SKM-1 (cell line): ENCODE results near the gene FANCG.

ENCODE experiments used
- DNase-seq: peaks from one replicate; lab custom pipeline; 2025; ENCODE audit not compliant: unreplicated experiment; lab: John Stamatoyannopoulos, UW

Gene FANCG

DNA sequence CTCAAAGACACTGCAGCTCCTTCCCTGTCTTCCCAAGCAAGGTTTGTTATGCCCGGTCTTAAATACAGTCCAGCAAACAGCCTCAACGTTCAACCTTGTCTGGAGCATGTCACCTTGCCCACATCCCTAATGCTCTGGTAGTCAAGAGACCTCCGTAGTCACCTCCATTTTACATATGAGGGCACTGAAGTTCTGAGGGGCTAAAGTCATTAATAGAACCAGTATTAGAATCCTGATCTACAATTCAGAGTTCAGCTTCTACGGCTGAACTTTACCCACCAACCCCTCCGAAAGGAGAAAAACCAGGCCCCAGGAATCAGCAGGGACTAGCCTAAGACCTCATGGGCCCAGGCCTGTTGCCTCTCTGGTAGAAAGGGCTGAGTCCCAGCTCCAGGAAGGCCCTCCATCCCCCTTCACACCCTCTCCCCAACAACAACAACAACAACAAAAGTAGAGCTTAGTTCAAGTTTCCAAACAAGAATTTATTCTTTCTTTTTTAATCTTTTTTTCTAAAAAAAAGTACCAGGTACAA is 24.0 kb upstream of the FANCG start:
- no peak for DNase-seq

- DNase-seq: peak; percentile 94
Observed at GRCh38 chr9:35102769-35103659, 23.3 kb upstream of the FANCG start, which contains the start of gene STOML2. Gene STOML2 (minus strand): TSS chr9:35103131. CDS start chr9:35103094, 37 bp downstream.

GRCh38 chr9:35102465-35102768 is 22.7 kb upstream of the FANCG start:
- no peak for DNase-seq

- no peak for DNase-seq
Observed at GRCh38 chr9:35097573-35097972, 17.8 kb upstream of the FANCG start.

DNA sequence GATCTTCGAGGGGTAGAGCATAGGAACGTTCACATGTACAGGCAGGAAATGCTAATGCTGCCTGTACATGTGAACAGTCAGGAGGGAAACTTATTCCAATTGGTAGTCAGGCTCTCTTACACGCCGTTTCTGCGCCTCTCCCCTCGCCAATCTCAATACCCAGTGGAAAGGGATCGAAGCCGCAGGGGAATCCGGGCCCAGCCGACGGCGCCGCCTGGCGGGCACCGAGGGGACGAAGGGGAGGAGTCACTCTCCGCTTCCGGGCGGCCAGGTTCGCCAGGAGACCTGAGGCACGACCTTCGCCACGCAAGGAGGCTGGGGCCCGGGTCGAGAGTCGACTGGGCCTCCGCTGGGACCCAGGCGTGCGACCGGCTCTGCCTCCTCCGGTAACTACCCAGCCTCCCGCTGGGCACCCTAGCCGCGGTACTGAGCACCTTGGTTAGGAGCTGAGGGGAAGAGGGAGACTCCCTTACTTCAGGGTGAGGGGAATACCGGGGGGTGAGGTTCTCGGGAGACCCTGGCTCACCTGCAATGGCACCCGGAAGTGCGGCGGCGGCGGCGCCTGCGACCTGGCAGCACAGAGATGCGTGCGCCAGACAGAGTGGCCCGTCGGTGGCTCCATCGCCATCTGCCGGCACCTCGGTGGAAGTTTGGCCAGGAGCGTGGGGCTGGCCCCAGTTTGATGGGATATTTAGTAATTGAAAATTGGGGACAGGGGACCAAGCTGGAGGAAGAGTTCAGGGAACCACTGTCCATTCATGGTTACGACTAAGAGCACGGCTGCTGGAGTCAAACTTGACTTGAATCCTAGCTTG is 16.5 kb upstream of the FANCG start, which contains the start of gene PIGO:
TSS of gene PIGO (minus strand) at position 557 of the 815 bp plus-strand sequence. CDS start 1,026 bp downstream, outside the sequence.
- peak; percentile 69 for DNase-seq

- DNase-seq: no peak
Observed at GRCh38 chr9:35091536-35091935, 11.8 kb upstream of the FANCG start.

- DNase-seq: no peak
Observed at GRCh38 chr9:35089434-35089833, 9.7 kb upstream of the FANCG start.

DNA sequence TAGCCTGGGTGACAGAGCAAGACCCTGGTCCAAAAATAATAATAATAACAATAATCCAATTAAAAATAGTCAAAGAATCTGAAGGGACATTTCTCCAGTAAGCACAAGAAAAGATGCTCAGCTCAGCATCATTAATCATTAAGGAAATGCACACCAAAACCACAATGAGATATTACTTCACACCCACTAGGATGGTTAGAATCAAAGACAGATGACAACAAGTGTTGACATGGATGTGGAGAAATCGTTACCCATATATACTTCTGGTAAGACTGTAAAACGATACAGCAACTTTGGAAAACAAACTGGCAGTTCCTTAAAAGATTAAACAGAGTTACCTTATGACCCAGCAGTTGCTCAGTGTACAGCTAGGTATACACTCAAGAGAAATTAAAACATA is 5.3 kb upstream of the FANCG start:
- no peak for DNase-seq

- DNase-seq: no peak
Observed at GRCh38 chr9:35079041-35079425, 709 bp downstream of the FANCG start.

DNA sequence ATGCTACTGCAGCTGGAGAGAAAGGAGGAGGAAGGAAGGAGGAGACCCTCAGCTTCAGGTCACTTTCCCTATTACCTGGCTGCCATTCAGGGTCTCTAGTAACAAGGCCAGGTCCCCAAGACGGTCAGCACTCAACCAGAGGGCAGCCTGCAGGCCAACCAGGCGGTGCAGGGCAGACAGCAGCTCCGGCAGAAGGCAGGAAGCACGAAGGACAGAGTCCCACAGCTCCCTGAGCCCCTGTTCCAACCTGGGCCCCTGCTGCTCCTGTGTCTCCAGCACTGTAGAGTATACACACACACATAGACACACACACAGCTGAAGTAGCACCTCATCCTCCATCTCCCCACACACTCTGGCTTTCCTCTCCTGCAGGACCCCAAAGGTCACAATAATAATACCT is 1.7 kb downstream of the FANCG start:
- no peak for DNase-seq

DNA sequence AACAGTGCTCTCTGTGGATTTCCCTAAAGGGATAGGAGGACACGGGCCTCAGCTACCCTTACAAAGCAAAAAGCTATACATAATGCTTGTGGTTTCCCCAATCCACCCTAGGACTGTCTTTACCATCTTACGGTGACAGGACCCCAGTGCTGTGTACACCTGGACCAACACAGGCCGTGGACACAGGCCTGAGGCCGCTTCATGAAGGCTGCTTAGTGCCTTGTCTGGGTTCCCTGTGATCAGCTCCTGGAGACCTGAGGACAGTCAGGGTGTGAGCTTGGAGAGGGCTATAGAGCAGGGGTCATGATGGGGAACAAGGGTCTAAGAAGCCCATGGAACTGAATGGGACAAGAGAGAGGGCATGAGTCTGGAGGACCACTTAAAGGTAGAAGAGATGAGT is 2.9 kb downstream of the FANCG start:
- no peak for DNase-seq

GRCh38 chr9:35075358-35075757 is 4.4 kb downstream of the FANCG start:
- no peak for DNase-seq

- no peak for DNase-seq
Observed at GRCh38 chr9:35074791-35075190, 5.0 kb downstream of the FANCG start.

DNA sequence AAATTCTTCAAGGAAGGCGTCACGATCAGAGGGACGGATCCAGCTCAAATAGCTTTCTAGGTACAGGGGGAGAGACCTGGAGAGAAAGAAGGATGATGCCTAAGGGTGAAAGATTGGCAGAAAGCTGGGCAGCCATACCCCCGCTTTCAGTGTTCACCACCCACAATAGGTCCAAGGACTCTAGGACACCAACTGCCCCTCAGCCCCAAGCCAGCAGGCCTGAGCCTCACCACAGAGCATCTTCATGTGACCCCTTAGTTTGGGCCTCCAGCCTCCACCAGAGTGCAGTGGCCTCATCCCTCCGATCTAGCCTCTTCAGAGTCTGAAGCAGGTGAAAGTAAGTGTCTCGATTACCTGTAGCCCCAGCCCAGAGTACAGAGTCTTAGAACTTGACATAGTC is 5.6 kb downstream of the FANCG start:
- DNase-seq: no peak

DNA sequence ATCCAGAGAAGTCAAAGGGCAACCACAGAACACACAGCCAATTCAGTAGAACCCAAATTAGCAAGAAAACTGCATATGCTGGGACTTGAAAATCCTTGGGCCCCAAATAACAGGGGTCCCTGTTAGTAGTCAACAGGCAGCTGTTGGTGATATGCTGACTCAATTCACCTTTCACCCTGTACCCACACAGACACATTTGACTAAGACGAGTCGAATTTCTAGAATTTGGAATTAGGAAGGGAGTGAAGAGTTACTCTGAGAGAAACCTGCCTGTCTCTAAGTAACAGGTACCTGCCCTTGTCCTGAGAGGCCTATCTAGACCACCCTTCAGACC is 6.5 kb downstream of the FANCG start:
- no peak for DNase-seq

DNA sequence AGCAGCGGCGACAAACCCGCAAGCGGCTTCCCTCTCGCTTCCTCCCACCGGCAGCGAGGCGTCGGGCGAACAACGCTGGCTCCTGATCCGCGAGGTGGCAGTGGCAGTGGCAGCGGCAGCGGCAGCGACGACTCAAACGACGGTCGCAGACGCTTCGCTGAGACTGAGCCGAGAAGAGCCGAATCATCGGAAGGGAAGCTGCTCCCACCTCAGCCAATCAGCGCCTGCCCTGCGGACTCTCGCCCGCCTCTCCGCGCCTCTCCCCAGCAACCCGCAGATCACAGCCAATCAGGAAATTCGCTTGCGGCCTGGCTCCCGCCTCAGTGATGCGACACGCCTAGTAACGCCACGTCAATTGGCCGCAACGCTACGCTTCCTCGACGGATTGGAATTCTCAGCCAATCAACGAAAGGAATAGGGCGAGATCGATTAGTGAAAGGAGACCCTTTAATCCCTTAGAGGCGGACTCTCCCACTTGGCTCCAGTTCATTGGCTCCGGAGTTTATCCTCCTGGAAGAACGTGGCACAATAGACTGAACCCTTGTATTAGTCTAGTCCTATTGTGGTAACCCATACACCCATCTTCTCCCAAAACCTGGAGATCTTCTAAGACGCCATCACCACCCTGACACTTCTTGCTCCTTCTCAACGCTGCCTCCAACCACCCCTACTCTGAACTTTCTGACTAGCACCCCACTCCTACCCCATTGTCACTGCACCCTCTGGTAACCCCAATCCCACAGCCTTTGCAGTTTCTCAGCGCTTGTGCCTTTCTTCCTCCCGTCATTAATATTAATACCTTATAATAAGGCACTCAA is 7.1 kb downstream of the FANCG start, which contains the start of gene VCP:
TSS of gene VCP (minus strand) at position 165 of the 818 bp plus-strand sequence. CDS start 272 bp downstream, outside the sequence.
- peak; percentile 97 for DNase-seq

- peak; percentile 72 for DNase-seq
Observed at GRCh38 chr9:35071814-35072460, 7.8 kb downstream of the FANCG start.

- DNase-seq: no peak
Observed at GRCh38 chr9:35070823-35071813, 8.6 kb downstream of the FANCG start.

- no peak for DNase-seq
Observed at GRCh38 chr9:35069020-35069419, 10.7 kb downstream of the FANCG start.
